Cardiac muscle cell (in vitro differentiated cells and primary cell): ENCODE data around the gene C10orf67. TPM values are rescaled to one million over a fixed set of nuclear protein-coding genes. Genes with fewer than 3 reads are reported as not detected.
"Not testable (repeated sequence)": the region's sequence is repeated elsewhere in the genome, so short reads cannot be mapped to it uniquely, and the experiment has no call there.

Source experiments
- DNase-seq, 2 donors: peaks; one replicate each; pipeline versions ENCODE4 v3.0.0 to v3.0.0-alpha.2; 2010 to 2017; ENCODE audit warnings: low read depth in 1 of 2, low spot score in 1 of 2
- H3K27ac ChIP-seq: fragments of 200-600 bp; sonication (generic); 2 replicates; pipeline ENCODE4 v1.5.1; 2016
- H3K27me3 ChIP-seq: fragments of 200-600 bp; sonication (generic); 2 replicates; pipeline ENCODE4 v1.6.0; 2016; ENCODE audit warnings: control low read depth
- H3K36me3 ChIP-seq: fragments of 200-600 bp; sonication (generic); 2 replicates; pipeline ENCODE4 v1.5.1; 2016; ENCODE audit warnings: control low read depth
- H3K4me1 ChIP-seq: fragments of 200-600 bp; sonication (generic); 2 replicates; pipeline ENCODE4 v1.8.1; 2017; ENCODE audit warnings: low read depth, mild to moderate bottlenecking, mixed run types
- H3K4me3 ChIP-seq: fragments of 200-600 bp; sonication (generic); 2 replicates; pipeline ENCODE4 v1.5.1; 2016; ENCODE audit warnings: mild to moderate bottlenecking
- H3K9me3 ChIP-seq: fragments of 200-600 bp; sonication (generic); 2 replicates; pipeline ENCODE4 v1.5.1; 2017; ENCODE audit warnings: low read depth, mild to moderate bottlenecking, control low read depth
- CTCF ChIP-seq: IDR thresholded peaks from 2 replicates; pipeline ENCODE4 v1.5.1; 2012; ENCODE audit warnings: low read depth, mild to moderate bottlenecking, low read length
- polyA plus RNA-seq: library from polyadenylated mRNA; unstranded; fragments of >200 nt; fragmentation: Nextera tagmentation; extraction: Ambion mirVana; gene quantifications from 2 replicates; pipeline ENCODE4 v1.2.1, GENCODE V29; 2016
- total RNA-seq: library from RNA; depleted of rRNA; stranded (reverse); fragments of >200 nt; gene quantifications from 2 replicates; pipeline ENCODE4 v1.2.3, GENCODE V29; 2016

The C10orf67 gene
- total and polyA plus RNA-seq, 2 experiments from 2014 or later = 0.16 to 0.33 TPM

- H3K4me3 ChIP-seq = no peak overlapping the region
- no peak overlapping the region for H3K27ac ChIP-seq
- TF ChIP-seq CTCF = no peak
- H3K27me3 ChIP-seq = no peaks in the 10 kb centered on the region
- DNase-seq = no peak
- no peaks in the 10 kb centered on the region for H3K4me1 ChIP-seq
- no peaks in the 10 kb centered on the region for H3K9me3 ChIP-seq
- no peaks in the 10 kb centered on the region for H3K36me3 ChIP-seq
Measured at GRCh38 chr10:23316406-23316805, 28.2 kb downstream of the C10orf67 start.

GRCh38 chr10:23315966-23316365 is 28.6 kb downstream of the C10orf67 start:
- Histone ChIP-seq H3K27me3 (no peaks in the 10 kb centered on the region), H3K36me3 (no peaks in the 10 kb centered on the region), H3K4me1 (no peaks in the 10 kb centered on the region), H3K4me3 (no peak overlapping the region), H3K9me3 (no peaks in the 10 kb centered on the region), H3K27ac (no peak overlapping the region)
- no peak for DNase-seq
- TF ChIP-seq CTCF = no peak

GRCh38 chr10:23314835-23315239 is 29.8 kb downstream of the C10orf67 start:
- DNase-seq = peak; percentile 82 to 91
- TF ChIP-seq CTCF = peak; percentile 57
- no peak overlapping the region for H3K4me3 ChIP-seq
- H3K27me3 ChIP-seq = no peaks in the 10 kb centered on the region
- H3K9me3 ChIP-seq = no peaks in the 10 kb centered on the region
- no peak overlapping the region for H3K27ac ChIP-seq
- H3K4me1 ChIP-seq = no peaks in the 10 kb centered on the region
- no peaks in the 10 kb centered on the region for H3K36me3 ChIP-seq

- no peak for TF ChIP-seq CTCF
- DNase-seq = no peak
- Histone ChIP-seq H3K27ac (no peak overlapping the region), H3K4me1 (no peaks in the 10 kb centered on the region), H3K36me3 (no peaks in the 10 kb centered on the region), H3K9me3 (no peaks in the 10 kb centered on the region), H3K4me3 (no peak overlapping the region), H3K27me3 (peaks cover 7% of the 10 kb centered on the region)
Measured at GRCh38 chr10:23311034-23311433, 33.6 kb downstream of the C10orf67 start.

GRCh38 chr10:23310404-23310803 is 34.2 kb downstream of the C10orf67 start:
- DNase-seq = peak; percentile 12 to 17
- no peaks in the 10 kb centered on the region for H3K9me3 ChIP-seq
- no peaks in the 10 kb centered on the region for H3K36me3 ChIP-seq
- H3K4me3 ChIP-seq = no peak overlapping the region
- H3K27ac ChIP-seq = no peak overlapping the region
- H3K27me3 ChIP-seq = peaks cover 7% of the 10 kb centered on the region
- no peak for TF ChIP-seq CTCF
- H3K4me1 ChIP-seq = no peaks in the 10 kb centered on the region

- not testable (repeated sequence) for H3K27me3 ChIP-seq, H3K9me3 ChIP-seq, DNase-seq
Measured at GRCh38 chr10:23299961-23300360, 44.6 kb downstream of the C10orf67 start.

More at GRCh38 chr10:23299961-23300360, 44.6 kb downstream of the C10orf67 start:
- not testable (repeated sequence) for H3K4me3 ChIP-seq, H3K27ac ChIP-seq, H3K36me3 ChIP-seq, H3K4me1 ChIP-seq
